Smooth muscle cell (in vitro differentiated cells): ENCODE data around the gene MED10. TPM values are rescaled to one million over a fixed set of nuclear protein-coding genes. Genes with fewer than 3 reads are reported as not detected.

Source experiments
- DNase-seq: peaks from one replicate; lab custom pipeline; 2025; ENCODE audit not compliant: unreplicated experiment; lab: John Stamatoyannopoulos, UW
- H2AFZ ChIP-seq: fragments of 200-600 bp; sonication (generic); 2 replicates; pipeline ENCODE4 v1.6.0; 2016; ENCODE audit warnings: antibody characterized with exemption, low read depth, mild to moderate bottlenecking
- H3F3A ChIP-seq: fragments of 200-600 bp; sonication (generic); 2 replicates; pipeline ENCODE4 v1.6.0; 2017; ENCODE audit warnings: antibody characterized with exemption, low read depth
- H3K27ac ChIP-seq: fragments of 200-600 bp; sonication (generic); 2 replicates; pipeline ENCODE4 v1.5.1; 2016; ENCODE audit warnings: low read depth, mild to moderate bottlenecking
- H3K27me3 ChIP-seq: fragments of 200-600 bp; sonication (generic); 2 replicates; pipeline ENCODE4 v1.6.1; 2016; ENCODE audit warnings: low read depth, mild to moderate bottlenecking
- H3K36me3 ChIP-seq: fragments of 200-600 bp; sonication (generic); 2 replicates; pipeline ENCODE4 v1.5.1; 2016; ENCODE audit warnings: low read depth
- H3K4me1 ChIP-seq: fragments of 200-600 bp; sonication (generic); 2 replicates; pipeline ENCODE4 v1.5.1; 2016; ENCODE audit warnings: low read depth
- H3K4me2 ChIP-seq: fragments of 200-600 bp; sonication (generic); 2 replicates; pipeline ENCODE4 v1.6.0; 2016; ENCODE audit warnings: mild to moderate bottlenecking
- H3K4me3 ChIP-seq: fragments of 200-600 bp; sonication (generic); 2 replicates; pipeline ENCODE4 v1.5.1; 2016; ENCODE audit warnings: mild to moderate bottlenecking
- H3K79me2 ChIP-seq: fragments of 200-600 bp; sonication (generic); 2 replicates; pipeline ENCODE4 v1.6.0; 2016; ENCODE audit warnings: low read depth, mild to moderate bottlenecking
- H3K9ac ChIP-seq: fragments of 200-600 bp; sonication (generic); 2 replicates; pipeline ENCODE4 v1.6.0; 2016; ENCODE audit warnings: low read depth
- H3K9me3 ChIP-seq: fragments of 200-600 bp; sonication (generic); replicated peaks from 2 replicates; pipeline ENCODE4 v1.5.1; 2016; ENCODE audit warnings: low read depth
- H4K20me1 ChIP-seq: fragments of 200-600 bp; sonication (generic); 2 replicates; pipeline ENCODE4 v1.6.0; 2016; ENCODE audit warnings: low read depth
- CTCF ChIP-seq: fragments of 200-600 bp; sonication (generic); IDR thresholded peaks from 2 replicates; pipeline ENCODE4 v1.5.1; 2017; ENCODE audit warnings: borderline replicate concordance, mild to moderate bottlenecking, antibody characterized with exemption; ENCODE audit not compliant: insufficient read depth, poor library complexity, severe bottlenecking
- WGBS: methylation state at CpG from one replicate; pipeline ENCODE4 v1.1.7; 2016; ENCODE audit warnings: low lambda C conversion rate; 5-methylcytosine and 5-hydroxymethylcytosine counted together
- polyA plus RNA-seq: library from polyadenylated mRNA; unstranded; fragments of >200 nt; fragmentation: Nextera tagmentation; extraction: Ambion mirVana; gene quantifications from 2 replicates; pipeline ENCODE4 v1.2.1, GENCODE V29; 2016
- total RNA-seq: library from RNA; depleted of rRNA; stranded (reverse); fragments of >200 nt; gene quantifications from 2 replicates; pipeline ENCODE4 v1.2.3, GENCODE V29; 2014

Gene MED10
- total and polyA plus RNA-seq, 2 experiments from 2014 or later: 23.0 to 96.2 TPM

- DNase-seq: no peak
- no peaks in the 10 kb centered on the region for H3F3A ChIP-seq
- no peaks in the 10 kb centered on the region for H3K79me2 ChIP-seq
- no peaks in the 10 kb centered on the region for H4K20me1 ChIP-seq
- no peaks in the 10 kb centered on the region for H3K36me3 ChIP-seq
- H3K9me3 ChIP-seq: no peaks in the 10 kb centered on the region
- no peak overlapping the region for H3K9ac ChIP-seq
- no peak overlapping the region for H3K27ac ChIP-seq
- H3K4me1 ChIP-seq: no peaks in the 10 kb centered on the region
- no peak for TF ChIP-seq CTCF
- H3K27me3 ChIP-seq: peaks cover 36% of the 10 kb centered on the region
- no peak overlapping the region for H2AFZ ChIP-seq
- whole genome bisulfite sequencing: 90% methylated on average over 4 of the region's 4 CpGs
- H3K4me3 ChIP-seq: no peak overlapping the region
- no peak overlapping the region for H3K4me2 ChIP-seq
Measured at GRCh38 chr5:6391151-6391550, 12.8 kb upstream of the MED10 start.

- Histone ChIP-seq H2AFZ (no peak overlapping the region), H3K27me3 (peaks cover 28% of the 10 kb centered on the region), H3K36me3 (no peaks in the 10 kb centered on the region), H3K9me3 (no peaks in the 10 kb centered on the region), H3K79me2 (no peaks in the 10 kb centered on the region), H4K20me1 (no peaks in the 10 kb centered on the region), H3K27ac (no peak overlapping the region), H3K9ac (no peak overlapping the region), H3K4me1 (no peaks in the 10 kb centered on the region), H3F3A (no peaks in the 10 kb centered on the region), H3K4me3 (no peak overlapping the region), H3K4me2 (no peak overlapping the region)
- DNase-seq: no peak
- 84% methylated on average over 7 of the region's 7 CpGs for WGBS
- no peak for TF ChIP-seq CTCF
Measured at GRCh38 chr5:6389946-6390530, 11.7 kb upstream of the MED10 start.

- WGBS: 81% methylated on average over 5 of the region's 5 CpGs
- Histone ChIP-seq H4K20me1 (no peaks in the 10 kb centered on the region), H3K27ac (no peak overlapping the region), H3F3A (no peaks in the 10 kb centered on the region), H3K4me2 (no peak overlapping the region), H3K4me3 (no peak overlapping the region), H3K36me3 (no peaks in the 10 kb centered on the region), H3K9me3 (no peaks in the 10 kb centered on the region), H3K79me2 (no peaks in the 10 kb centered on the region), H3K4me1 (no peaks in the 10 kb centered on the region), H3K27me3 (peaks cover 22% of the 10 kb centered on the region), H3K9ac (no peak overlapping the region), H2AFZ (no peak overlapping the region)
- DNase-seq: no peak
- no peak for TF ChIP-seq CTCF
Measured at GRCh38 chr5:6389397-6389796, 11.1 kb upstream of the MED10 start.

GRCh38 chr5:6387970-6388369 lies 9.6 kb upstream of the MED10 start:
- no peaks in the 10 kb centered on the region for H3K4me1 ChIP-seq
- no peaks in the 10 kb centered on the region for H3K9me3 ChIP-seq
- H3K9ac ChIP-seq: no peak overlapping the region
- H3K4me2 ChIP-seq: no peak overlapping the region
- no peak overlapping the region for H3K27ac ChIP-seq
- no peak for DNase-seq
- H3K4me3 ChIP-seq: no peak overlapping the region
- H3F3A ChIP-seq: no peaks in the 10 kb centered on the region
- no peak overlapping the region for H2AFZ ChIP-seq
- H4K20me1 ChIP-seq: no peaks in the 10 kb centered on the region
- no peak for TF ChIP-seq CTCF
- H3K79me2 ChIP-seq: no peaks in the 10 kb centered on the region
- H3K27me3 ChIP-seq: peaks cover 10% of the 10 kb centered on the region
- no peaks in the 10 kb centered on the region for H3K36me3 ChIP-seq
